Measurements from ENCODE around the gene LRRC32.

Gene LRRC32

DNA sequence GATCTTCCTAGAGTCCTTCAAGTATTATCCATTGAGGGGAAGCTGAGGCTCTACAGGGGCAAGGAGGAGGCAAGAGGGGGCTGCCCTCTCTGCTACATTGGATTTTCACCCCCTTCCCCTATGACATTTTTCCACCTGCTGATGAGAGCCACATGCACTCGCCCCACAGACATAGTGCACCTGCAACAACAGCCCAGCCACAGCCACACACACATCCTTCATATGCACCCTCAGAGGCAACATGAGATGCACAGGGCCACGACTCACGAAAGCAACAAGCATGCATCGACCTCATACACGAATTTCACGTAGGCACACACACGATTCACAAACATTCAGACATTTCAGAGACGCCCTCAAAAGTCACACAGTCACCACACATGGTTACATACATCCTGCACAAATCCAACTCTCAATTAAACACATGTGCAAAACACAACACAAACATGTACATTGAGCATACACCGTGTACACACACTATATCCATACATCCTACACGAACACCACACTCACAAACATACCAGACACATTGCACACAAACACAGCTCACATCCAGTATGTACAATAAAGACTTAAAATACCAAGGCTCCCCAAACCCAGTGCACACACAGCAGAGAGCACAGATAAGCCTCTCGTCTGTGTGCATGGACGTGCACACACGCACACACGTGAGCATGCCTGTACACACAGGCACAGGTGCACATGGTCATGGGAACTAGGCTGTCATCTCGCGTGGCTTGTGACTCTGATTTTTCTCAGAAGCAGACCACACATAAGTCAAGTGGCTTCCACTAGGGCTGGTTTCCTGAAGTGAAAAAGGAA lies 6.3 kb upstream of the LRRC32 start:
- no peak overlapping the region for H3K9ac ChIP-seq (ENCODE audit: low read length)
- H3K27me3 ChIP-seq (replicated peaks; ENCODE audit: control insufficient read depth, insufficient read depth, low read length), result peaks cover 8% of the 10 kb centered on the region
- H3K9me3 ChIP-seq (ENCODE audit: control insufficient read depth, low read length), result no peaks in the 10 kb centered on the region
- DNase-seq (ENCODE audit: low read depth), result no peak
- peaks cover 22% of the 10 kb centered on the region for H3K4me1 ChIP-seq (ENCODE audit: control insufficient read depth, insufficient read depth, low read length)
- no peak overlapping the region for H3K4me3 ChIP-seq (ENCODE audit: low read length)
- no peaks in the 10 kb centered on the region for H3K36me3 ChIP-seq (ENCODE audit: control insufficient read depth, insufficient read depth, low read length, severe bottlenecking)

DNA sequence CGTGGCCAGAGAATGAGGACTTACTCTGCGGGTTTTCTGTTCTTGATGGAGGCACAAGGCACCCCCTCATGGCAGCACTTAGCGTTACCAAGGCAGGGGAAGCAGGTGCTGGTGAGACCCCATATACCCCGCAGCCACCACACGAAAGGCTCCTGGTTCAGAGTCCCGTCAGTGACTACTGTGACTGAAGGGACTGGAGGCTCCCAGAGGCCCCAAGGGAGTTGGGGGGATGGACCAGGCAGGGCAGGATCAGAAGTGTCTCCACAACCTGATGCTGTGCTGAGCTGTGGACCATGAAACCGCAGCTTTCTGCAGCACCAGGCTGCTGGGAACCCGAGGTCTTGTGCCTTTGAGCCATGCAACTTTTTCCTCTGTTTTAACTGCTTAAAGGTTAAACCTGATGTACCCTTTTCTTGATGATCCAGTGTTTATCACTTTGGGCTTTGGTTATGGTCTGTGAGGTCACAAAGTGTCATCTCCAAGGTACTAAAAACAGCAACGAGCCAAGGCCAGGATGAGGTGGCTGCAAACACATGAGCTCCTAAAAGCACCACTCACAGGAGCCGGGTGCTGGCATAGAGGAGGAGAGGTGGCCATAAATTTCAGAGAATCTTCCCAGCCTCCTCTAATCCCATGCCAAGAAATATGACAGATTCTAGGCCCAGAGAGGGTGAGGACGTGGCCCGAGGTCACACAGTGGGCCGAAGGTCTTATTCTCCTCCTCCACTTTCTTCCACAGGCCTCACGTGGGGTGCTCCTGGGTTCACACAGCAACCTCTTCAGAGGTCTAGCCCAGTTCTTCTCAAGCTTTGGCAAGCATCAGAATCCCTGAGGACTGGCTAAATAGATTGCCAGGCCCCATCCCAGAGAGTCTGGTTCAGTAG lies 4.2 kb upstream of the LRRC32 start:
- no peak for DNase-seq (ENCODE audit: low read depth)
- Histone ChIP-seq H3K36me3 (ENCODE audit: control insufficient read depth, insufficient read depth, low read length, severe bottlenecking) (no peaks in the 10 kb centered on the region), H3K9me3 (ENCODE audit: control insufficient read depth, low read length) (no peaks in the 10 kb centered on the region), H3K9ac (ENCODE audit: low read length) (no peak overlapping the region), H3K4me1 (ENCODE audit: control insufficient read depth, insufficient read depth, low read length) (peaks cover 22% of the 10 kb centered on the region), H3K27me3 (replicated peaks; ENCODE audit: control insufficient read depth, insufficient read depth, low read length) (no peaks in the 10 kb centered on the region), H3K4me3 (ENCODE audit: low read length) (no peak overlapping the region)

DNA sequence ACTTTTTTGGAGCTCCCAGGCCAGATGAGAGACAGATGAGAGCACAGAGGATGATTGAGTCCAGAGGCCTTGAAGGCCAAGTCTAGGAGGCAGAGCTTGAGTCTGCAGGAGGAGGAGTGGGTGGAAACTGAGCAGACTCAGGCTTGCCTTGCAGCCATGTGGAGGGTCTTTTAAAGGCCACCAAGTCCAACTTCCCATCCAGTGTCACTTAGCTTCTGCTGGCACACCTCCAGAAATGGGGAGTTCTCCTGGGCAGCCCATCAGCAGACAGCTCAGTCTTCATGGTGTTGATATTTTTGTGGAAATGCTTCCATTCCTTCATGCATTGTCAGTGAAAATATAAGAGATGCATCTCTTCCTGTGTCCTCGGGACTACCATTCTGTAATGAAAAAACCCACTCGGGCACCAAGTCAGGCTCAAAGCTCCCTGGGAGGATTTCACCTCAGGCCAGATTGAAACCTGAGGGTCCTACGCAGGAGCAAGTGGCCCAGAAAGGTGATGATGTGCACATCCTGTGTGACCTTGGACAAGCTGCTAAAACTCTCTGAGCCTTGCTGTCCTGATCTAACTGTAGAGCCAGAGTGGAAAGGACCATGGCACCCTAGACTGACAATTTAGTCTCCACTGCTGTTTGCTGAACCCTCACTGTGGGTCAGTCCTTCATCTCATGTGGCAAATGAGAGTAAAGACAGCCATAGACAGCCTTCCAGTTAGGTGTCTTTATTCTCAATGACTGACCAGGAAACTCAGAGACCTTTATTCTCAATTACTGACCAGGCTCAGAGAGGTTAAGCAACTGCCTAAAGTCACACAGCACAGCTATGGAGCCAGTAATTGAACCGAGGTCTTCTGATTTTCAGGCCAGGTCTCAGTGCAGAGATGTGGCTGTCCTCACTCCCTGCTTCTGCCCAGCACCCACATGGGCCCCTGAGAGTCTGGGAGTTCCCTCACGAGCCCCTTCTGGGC lies 2.9 kb upstream of the LRRC32 start:
- Histone ChIP-seq H3K4me1 (ENCODE audit: control insufficient read depth, insufficient read depth, low read length) (peaks cover 32% of the 10 kb centered on the region), H3K36me3 (ENCODE audit: control insufficient read depth, insufficient read depth, low read length, severe bottlenecking) (no peaks in the 10 kb centered on the region), H3K27me3 (replicated peaks; ENCODE audit: control insufficient read depth, insufficient read depth, low read length) (no peaks in the 10 kb centered on the region), H3K9me3 (ENCODE audit: control insufficient read depth, low read length) (no peaks in the 10 kb centered on the region), H3K4me3 (ENCODE audit: low read length) (no peak overlapping the region), H3K9ac (ENCODE audit: low read length) (no peak overlapping the region)
- no peak for DNase-seq (ENCODE audit: low read depth)

DNA sequence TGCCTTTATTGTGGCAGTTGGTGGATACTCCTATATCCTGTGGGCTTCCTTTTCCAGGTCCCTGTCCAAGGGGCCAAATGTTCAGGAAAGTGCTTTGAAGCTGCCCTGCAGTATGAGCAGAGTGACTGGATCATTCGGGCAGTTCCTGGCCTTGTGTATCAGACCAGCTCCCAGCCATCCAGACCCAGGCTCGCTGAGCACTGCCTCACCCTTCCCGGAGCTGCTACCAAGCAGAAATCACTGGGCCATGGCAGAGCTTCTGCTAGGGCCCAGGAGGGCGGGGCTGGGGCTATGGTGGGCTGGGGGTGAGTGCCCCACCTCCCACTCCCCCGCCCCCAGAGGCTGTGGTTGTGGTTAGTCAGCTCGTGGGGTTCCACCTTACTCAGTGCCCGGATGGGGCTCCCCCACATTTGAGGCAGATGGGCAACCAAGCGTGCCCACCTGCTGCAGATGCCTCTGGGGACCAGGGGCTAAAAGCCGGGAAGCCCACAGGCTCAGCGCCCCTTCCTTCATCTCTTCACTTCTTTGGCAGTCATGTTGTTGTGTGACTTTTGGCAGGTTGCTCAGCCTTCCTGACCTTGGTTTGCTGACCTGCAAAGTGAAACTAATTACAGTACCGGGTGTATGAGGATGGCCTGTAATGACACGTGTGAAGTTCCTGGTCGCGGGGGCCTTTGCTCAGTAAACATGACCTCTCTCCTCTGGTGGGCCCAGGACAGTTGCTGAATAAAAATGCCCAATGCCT lies 2.1 kb upstream of the LRRC32 start:
- Histone ChIP-seq H3K9ac (ENCODE audit: low read length) (no peak overlapping the region), H3K4me3 (ENCODE audit: low read length) (no peak overlapping the region), H3K9me3 (ENCODE audit: control insufficient read depth, low read length) (no peaks in the 10 kb centered on the region), H3K27me3 (replicated peaks; ENCODE audit: control insufficient read depth, insufficient read depth, low read length) (no peaks in the 10 kb centered on the region), H3K4me1 (ENCODE audit: control insufficient read depth, insufficient read depth, low read length) (peaks cover 38% of the 10 kb centered on the region), H3K36me3 (ENCODE audit: control insufficient read depth, insufficient read depth, low read length, severe bottlenecking) (no peaks in the 10 kb centered on the region)
- DNase-seq (ENCODE audit: low read depth), result no peak

DNA sequence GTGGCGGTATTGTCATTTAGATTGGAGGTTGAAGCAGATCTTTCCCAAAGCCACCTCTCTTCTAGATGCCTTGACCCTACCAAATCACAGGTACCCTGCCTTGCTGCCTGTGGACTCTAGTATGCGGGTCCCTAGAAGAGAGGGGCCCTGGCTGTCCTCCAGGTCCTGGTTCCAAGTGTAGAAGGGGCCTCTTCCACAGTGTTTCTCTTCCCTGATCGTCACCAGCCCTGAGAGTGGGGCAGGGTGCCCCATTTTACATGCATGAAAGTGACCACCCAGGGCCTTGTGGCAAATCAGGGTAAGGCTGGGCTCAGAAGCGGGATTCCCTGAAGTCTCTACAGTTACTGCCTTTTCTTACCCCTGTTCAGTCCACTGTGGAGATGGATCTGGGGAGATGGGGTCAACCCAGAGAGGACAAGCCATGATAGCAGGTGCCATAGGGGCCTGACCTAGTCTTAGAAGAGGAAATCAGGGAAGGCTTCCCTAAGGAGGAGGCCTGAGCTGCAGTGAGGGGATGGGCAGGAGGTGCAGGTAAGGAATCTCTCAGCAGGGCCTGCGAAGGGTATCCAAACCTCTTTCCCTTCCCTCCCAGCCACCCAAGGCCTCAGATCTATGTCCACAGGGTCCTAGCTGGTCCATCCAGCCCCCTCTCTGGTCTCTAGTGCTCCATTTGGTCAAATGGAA lies 1.2 kb upstream of the LRRC32 start:
- no peak overlapping the region for H3K9ac ChIP-seq (ENCODE audit: low read length)
- peaks cover 40% of the 10 kb centered on the region for H3K4me1 ChIP-seq (ENCODE audit: control insufficient read depth, insufficient read depth, low read length)
- H3K9me3 ChIP-seq (ENCODE audit: control insufficient read depth, low read length), result no peaks in the 10 kb centered on the region
- H3K27me3 ChIP-seq (replicated peaks; ENCODE audit: control insufficient read depth, insufficient read depth, low read length), result no peaks in the 10 kb centered on the region
- peaks cover 3% of the 10 kb centered on the region for H3K36me3 ChIP-seq (ENCODE audit: control insufficient read depth, insufficient read depth, low read length, severe bottlenecking)
- no peak for DNase-seq (ENCODE audit: low read depth)
- no peak overlapping the region for H3K4me3 ChIP-seq (ENCODE audit: low read length)

DNA sequence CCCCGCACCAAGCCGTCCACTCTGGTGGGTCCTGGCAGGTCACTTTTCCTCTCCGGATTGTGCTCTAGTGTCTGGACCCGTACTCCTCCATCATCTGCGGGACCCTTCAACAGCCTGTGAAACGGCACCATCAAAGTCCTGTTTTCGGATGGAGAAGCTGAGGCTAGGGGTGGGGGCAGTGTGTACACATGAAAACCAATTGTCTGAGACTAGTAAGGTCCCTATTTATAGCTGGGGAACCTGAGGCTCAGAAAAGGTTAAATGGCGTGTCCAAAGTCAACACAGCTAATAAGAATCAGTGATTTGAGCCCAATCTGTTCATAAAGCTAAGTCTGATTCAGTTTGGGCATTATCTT lies 668 bp upstream of the LRRC32 start:
- DNase-seq (ENCODE audit: low read depth), result no peak
- peaks cover 3% of the 10 kb centered on the region for H3K36me3 ChIP-seq (ENCODE audit: control insufficient read depth, insufficient read depth, low read length, severe bottlenecking)
- no peaks in the 10 kb centered on the region for H3K9me3 ChIP-seq (ENCODE audit: control insufficient read depth, low read length)
- peaks cover 45% of the 10 kb centered on the region for H3K4me1 ChIP-seq (ENCODE audit: control insufficient read depth, insufficient read depth, low read length)
- H3K4me3 ChIP-seq (ENCODE audit: low read length), result peak overlapping the region; percentile 62
- peak overlapping the region; percentile 25 for H3K9ac ChIP-seq (ENCODE audit: low read length)
- H3K27me3 ChIP-seq (replicated peaks; ENCODE audit: control insufficient read depth, insufficient read depth, low read length), result no peaks in the 10 kb centered on the region

DNA sequence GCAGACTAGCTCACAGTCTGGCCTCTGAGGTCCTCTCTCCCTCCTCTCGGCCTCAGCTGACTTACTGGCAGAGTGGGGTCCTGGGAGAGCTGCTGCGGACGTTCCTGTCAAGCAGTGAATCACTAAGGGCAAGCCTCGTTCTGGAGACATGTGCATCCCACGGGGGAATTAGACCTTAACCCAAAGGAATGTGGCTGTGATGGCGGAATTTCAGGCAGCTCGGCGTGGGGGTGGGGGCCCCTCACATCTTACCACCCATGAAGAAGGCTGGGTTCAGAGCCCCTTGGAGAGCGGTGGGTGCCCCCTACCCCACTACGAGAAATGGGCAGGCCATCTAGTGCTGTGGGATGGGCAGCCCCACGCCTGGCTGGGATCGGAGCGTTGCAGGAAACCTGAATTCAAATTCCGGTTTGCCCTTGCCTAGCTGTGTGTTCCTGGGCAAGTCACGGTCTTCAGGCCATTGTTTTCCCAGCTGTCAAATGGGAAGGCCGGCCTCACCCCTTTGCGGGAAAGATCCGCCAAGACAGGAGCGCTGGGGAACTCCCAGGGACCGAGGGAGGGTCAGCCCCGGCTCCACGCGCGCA lies 554 bp downstream of the LRRC32 start:
- DNase-seq (ENCODE audit: low read depth), result peak; percentile 90
- Histone ChIP-seq H3K27me3 (replicated peaks; ENCODE audit: control insufficient read depth, insufficient read depth, low read length) (no peaks in the 10 kb centered on the region), H3K4me1 (ENCODE audit: control insufficient read depth, insufficient read depth, low read length) (peaks cover 42% of the 10 kb centered on the region), H3K36me3 (ENCODE audit: control insufficient read depth, insufficient read depth, low read length, severe bottlenecking) (peaks cover 12% of the 10 kb centered on the region), H3K9ac (ENCODE audit: low read length) (peak overlapping the region; percentile 91), H3K9me3 (ENCODE audit: control insufficient read depth, low read length) (no peaks in the 10 kb centered on the region), H3K4me3 (ENCODE audit: low read length) (peak overlapping the region; percentile 85)

DNA sequence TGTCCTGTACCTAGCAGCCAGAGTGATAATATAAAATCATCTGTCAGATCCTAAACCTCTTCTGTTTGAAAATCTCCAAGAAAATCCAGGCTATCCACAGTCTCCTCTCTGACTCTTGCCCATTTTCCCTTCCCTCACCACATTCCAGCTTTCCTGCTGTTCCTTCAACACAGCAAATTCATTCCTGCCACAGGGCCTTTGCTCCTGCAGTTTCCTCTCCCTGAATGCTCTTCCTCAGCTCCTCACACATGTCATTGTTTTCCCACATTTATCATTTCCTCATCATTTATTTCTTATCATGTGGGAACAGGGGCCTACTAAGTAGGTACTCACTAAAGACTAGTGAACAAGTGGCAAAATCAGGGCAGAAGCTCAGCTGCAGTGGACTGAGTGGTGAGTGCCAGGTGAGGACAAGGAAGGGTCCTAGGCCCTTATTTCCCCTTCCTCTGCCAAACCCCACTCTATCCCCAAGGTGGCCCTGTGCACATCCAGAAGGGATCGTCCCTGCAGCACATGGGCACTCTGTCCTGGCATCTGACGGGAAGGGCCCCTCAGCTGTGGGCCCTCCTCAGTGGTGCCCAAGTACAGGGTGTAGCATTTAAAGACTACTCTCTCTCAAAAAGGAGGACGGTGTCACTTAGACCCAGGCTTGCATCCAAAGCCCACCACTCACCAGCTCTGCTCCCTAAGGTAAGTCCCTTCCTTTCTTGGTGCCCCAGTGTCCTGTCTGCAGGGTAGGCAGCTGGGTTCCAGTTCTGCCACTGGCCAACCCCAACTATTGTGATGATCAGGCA lies 2.0 kb downstream of the LRRC32 start:
- no peaks in the 10 kb centered on the region for H3K9me3 ChIP-seq (ENCODE audit: control insufficient read depth, low read length)
- peak overlapping the region; percentile 85 for H3K4me3 ChIP-seq (ENCODE audit: low read length)
- H3K36me3 ChIP-seq (ENCODE audit: control insufficient read depth, insufficient read depth, low read length, severe bottlenecking), result peaks cover 27% of the 10 kb centered on the region
- peaks cover 37% of the 10 kb centered on the region for H3K4me1 ChIP-seq (ENCODE audit: control insufficient read depth, insufficient read depth, low read length)
- H3K9ac ChIP-seq (ENCODE audit: low read length), result peak overlapping the region; percentile 91
- no peaks in the 10 kb centered on the region for H3K27me3 ChIP-seq (replicated peaks; ENCODE audit: control insufficient read depth, insufficient read depth, low read length)
- no peak for DNase-seq (ENCODE audit: low read depth)

DNA sequence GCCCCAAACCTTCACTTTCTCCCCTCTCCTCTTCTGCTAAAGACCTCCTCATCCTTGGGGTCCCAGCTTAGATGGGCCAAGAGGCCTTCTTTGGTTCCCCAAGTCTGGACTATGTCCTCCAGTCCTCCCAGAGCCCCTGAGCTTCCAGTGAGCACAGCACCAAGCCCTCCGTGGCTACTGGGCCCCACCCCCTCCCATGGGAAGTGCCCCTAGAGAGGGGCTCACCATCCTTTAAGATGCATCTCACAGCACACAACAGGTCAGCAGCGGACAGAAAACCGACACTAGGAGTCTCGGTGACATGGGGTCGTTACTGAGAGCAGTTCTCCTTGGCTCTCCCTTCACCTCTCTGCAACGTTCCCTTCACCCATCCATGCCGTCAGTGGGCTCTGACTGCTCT lies 2.7 kb downstream of the LRRC32 start:
- Histone ChIP-seq H3K4me3 (ENCODE audit: low read length) (peak overlapping the region; percentile 85), H3K9ac (ENCODE audit: low read length) (peak overlapping the region; percentile 91), H3K27me3 (replicated peaks; ENCODE audit: control insufficient read depth, insufficient read depth, low read length) (no peaks in the 10 kb centered on the region), H3K9me3 (ENCODE audit: control insufficient read depth, low read length) (no peaks in the 10 kb centered on the region), H3K36me3 (ENCODE audit: control insufficient read depth, insufficient read depth, low read length, severe bottlenecking) (peaks cover 34% of the 10 kb centered on the region), H3K4me1 (ENCODE audit: control insufficient read depth, insufficient read depth, low read length) (peaks cover 37% of the 10 kb centered on the region)
- no peak for DNase-seq (ENCODE audit: low read depth)

Measured in adipocyte (in vitro differentiated cells).